Measurements from ENCODE around the gene ELMO1. TPM values are rescaled to one million over a fixed set of nuclear protein-coding genes. Genes with fewer than 3 reads are reported as not detected.

Gene ELMO1
- total RNA-seq, 1 experiment from 2014 or later = 7.8 TPM

DNA sequence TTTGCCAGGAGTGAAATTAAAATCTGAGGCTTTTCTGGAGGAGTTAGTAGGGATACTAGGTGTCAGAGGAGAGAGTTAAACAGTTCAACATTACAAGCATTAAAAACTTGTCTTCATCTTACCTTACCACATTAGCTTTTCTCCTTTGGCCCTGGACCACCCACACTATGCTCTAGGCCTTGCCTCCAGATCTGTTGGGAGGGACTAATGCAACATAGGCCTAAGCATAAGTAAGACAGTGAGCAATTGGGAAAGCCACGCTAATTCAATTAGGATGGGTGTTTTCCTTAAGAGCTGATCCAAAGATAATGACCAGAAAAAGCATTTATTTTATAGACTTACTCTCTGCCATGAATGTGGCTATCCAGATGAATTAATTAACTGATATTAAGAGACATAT, 158.9 kb downstream of the ELMO1 start:
- Histone ChIP-seq H3K23ac (ENCODE audit: insufficient read length, low read depth, low read length) (no peak overlapping the region), H3K23me2 (ENCODE audit: insufficient read length, low read depth, low read length, poor library complexity, severe bottlenecking) (no peaks in the 10 kb centered on the region), H3K27me3 (ENCODE audit: insufficient read depth, low read length) (no peaks in the 10 kb centered on the region), H3K18ac (ENCODE audit: insufficient read length, low read depth, low read length) (no peak overlapping the region), H3K27ac (ENCODE audit: insufficient read length, low read depth, low read length) (no peak overlapping the region), H3K4me2 (ENCODE audit: insufficient read depth, insufficient read length, low read length) (no peak overlapping the region), H2AK5ac (ENCODE audit: insufficient read length, low read length) (no peak overlapping the region), H2BK12ac (ENCODE audit: insufficient read length, low read depth, low read length) (no peak overlapping the region), H3K79me1 (ENCODE audit: insufficient read depth, low read depth, low read length, poor library complexity, severe bottlenecking) (no peaks in the 10 kb centered on the region), H3K14ac (ENCODE audit: insufficient read depth, low read length) (no peak overlapping the region), H4K5ac (ENCODE audit: insufficient read length, low read depth, low read length) (no peak overlapping the region), H4K91ac (ENCODE audit: insufficient read length, low read depth, low read length) (no peak overlapping the region), H3K79me2 (ENCODE audit: insufficient read depth, low read length) (no peaks in the 10 kb centered on the region), H3T11ph (ENCODE audit: low read length) (no peak overlapping the region), H2BK120ac (ENCODE audit: low read depth, low read length, poor library complexity, severe bottlenecking) (no peak overlapping the region), H4K20me1 (ENCODE audit: control insufficient read depth, insufficient read depth, insufficient read length) (no peaks in the 10 kb centered on the region), H4K8ac (replicated peaks; ENCODE audit: insufficient read length, low read depth, low read length) (no peak overlapping the region), H2BK15ac (ENCODE audit: low read depth, low read length) (no peak overlapping the region), H3K4ac (ENCODE audit: low read depth, low read length) (no peak overlapping the region), H3K4me1 (ENCODE audit: insufficient read depth, low read length) (no peaks in the 10 kb centered on the region; the same call in 1 of the 2 replicates), H2BK5ac (ENCODE audit: insufficient read length, low read length) (no peak overlapping the region), H3K9ac (ENCODE audit: extremely low read depth, insufficient read length, low read length) (no peak overlapping the region), H3K9me3 (ENCODE audit: control insufficient read depth, low read depth, low read length) (no peaks in the 10 kb centered on the region), H3K56ac (ENCODE audit: insufficient read length, low read depth, low read length) (no peak overlapping the region), H2BK20ac (ENCODE audit: low read depth, low read length, poor library complexity, severe bottlenecking) (no peak overlapping the region), H2AFZ (ENCODE audit: low read length) (no peak overlapping the region)
- peaks cover 5 to 6% (median 5%) of the 10 kb centered on the region in 3 experiments for H3K36me3 Mint-ChIP-seq (ENCODE audit: insufficient read depth in 1 of 3, low read depth in 3 of 3)
- peak overlapping the region in 2 of 3 experiments; percentile 26 to 60; a peak in 1 of 7 replicates for H3K27ac Mint-ChIP-seq
- peaks cover 6 to 7% of the 10 kb centered on the region in 2 experiments for H3K9me3 Mint-ChIP-seq
- no peak for DNase-seq
- peaks cover 10 to 13% of the 10 kb centered on the region in 2 experiments for H3K4me1 Mint-ChIP-seq
- no peak for TF ChIP-seq CTCF (conservative IDR thresholded peaks at IDR 0.05)
- no CpG with 5 or more reads among the region's 1 CpG for WGBS (ENCODE audit: extremely low coverage, insufficient read length, low lambda C conversion rate)
- no peak overlapping the region for H3K4me3 Mint-ChIP-seq
- no peaks in the 10 kb centered on the region; the same call in 1 of the 2 replicates for H3K27me3 Mint-ChIP-seq (ENCODE audit: low read depth)
